Measurements from ENCODE around the gene REV1.

REV1 gene

GRCh38 chr2:99404039-99404796, 85.6 kb downstream of the REV1 start:
- TF ChIP-seq SIN3A (IDR thresholded peaks at IDR 0.05; ENCODE audit: borderline replicate concordance, insufficient read depth, low read length) (no peak), POLR2AphosphoS5 (IDR thresholded peaks at IDR 0.05; ENCODE audit: low read depth, low read length) (no peak), REST (IDR thresholded peaks at IDR 0.05; ENCODE audit: insufficient read depth in 1 of 2, low read depth in 2 of 2, low read length in 2 of 2) (no peak), TAF1 (IDR thresholded peaks at IDR 0.05; ENCODE audit: borderline replicate concordance, insufficient read depth, low read length) (no peak), FOXP2 (optimal IDR thresholded peaks at IDR 0.05; ENCODE audit: borderline replicate concordance, extremely low read depth, extremely low read length, insufficient read depth) (no peak)

- TF ChIP-seq SIN3A (IDR thresholded peaks at IDR 0.05; ENCODE audit: borderline replicate concordance, insufficient read depth, low read length) (no peak), REST (IDR thresholded peaks at IDR 0.05; ENCODE audit: insufficient read depth in 1 of 2, low read depth in 2 of 2, low read length in 2 of 2) (no peak), FOXP2 (optimal IDR thresholded peaks at IDR 0.05; ENCODE audit: borderline replicate concordance, extremely low read depth, extremely low read length, insufficient read depth) (no peak), POLR2AphosphoS5 (IDR thresholded peaks at IDR 0.05; ENCODE audit: low read depth, low read length) (no peak), TAF1 (IDR thresholded peaks at IDR 0.05; ENCODE audit: borderline replicate concordance, insufficient read depth, low read length) (no peak)
Observed at GRCh38 chr2:99403524-99403923, 86.3 kb downstream of the REV1 start.

- TF ChIP-seq REST (IDR thresholded peaks at IDR 0.05; ENCODE audit: insufficient read depth in 1 of 2, low read depth in 2 of 2, low read length in 2 of 2) (no peak), SIN3A (IDR thresholded peaks at IDR 0.05; ENCODE audit: borderline replicate concordance, insufficient read depth, low read length) (no peak), POLR2AphosphoS5 (IDR thresholded peaks at IDR 0.05; ENCODE audit: low read depth, low read length) (no peak), FOXP2 (optimal IDR thresholded peaks at IDR 0.05; ENCODE audit: borderline replicate concordance, extremely low read depth, extremely low read length, insufficient read depth) (no peak), TAF1 (IDR thresholded peaks at IDR 0.05; ENCODE audit: borderline replicate concordance, insufficient read depth, low read length) (no peak)
Observed at GRCh38 chr2:99403084-99403483, 86.7 kb downstream of the REV1 start.

GRCh38 chr2:99401841-99402240, 88.0 kb downstream of the REV1 start:
- TF ChIP-seq SIN3A (IDR thresholded peaks at IDR 0.05; ENCODE audit: borderline replicate concordance, insufficient read depth, low read length), result no peak
- TF ChIP-seq FOXP2 (optimal IDR thresholded peaks at IDR 0.05; ENCODE audit: borderline replicate concordance, extremely low read depth, extremely low read length, insufficient read depth), result no peak
- TF ChIP-seq POLR2AphosphoS5 (IDR thresholded peaks at IDR 0.05; ENCODE audit: low read depth, low read length), result no peak
- TF ChIP-seq TAF1 (IDR thresholded peaks at IDR 0.05; ENCODE audit: borderline replicate concordance, insufficient read depth, low read length), result no peak
- no peak for TF ChIP-seq REST (IDR thresholded peaks at IDR 0.05; ENCODE audit: insufficient read depth in 1 of 2, low read depth in 2 of 2, low read length in 2 of 2)
